Fibroblast of mammary gland (primary cell): ENCODE measurements around the gene RFTN1.

Experiments used
- DNase-seq: peaks from one replicate; pipeline ENCODE4 v3.0.0-alpha.2; 2010; ENCODE audit warnings: low read depth
- H3K4me3 ChIP-seq: 2 replicates; pipeline ENCODE4 v1.5.1; 2011; ENCODE audit warnings: low read depth, mild to moderate bottlenecking, low read length, moderate library complexity; ENCODE audit not compliant: control insufficient read depth
- TF ChIP-seq, protein P1 (sequence below): conservative IDR thresholded peaks from 2 replicates; pipeline ENCODE4 v1.5.1; 2011; ENCODE audit warnings: low read depth, low read length, inconsistent platforms; ENCODE audit not compliant: control insufficient read depth, insufficient read depth

Gene RFTN1

DNA sequence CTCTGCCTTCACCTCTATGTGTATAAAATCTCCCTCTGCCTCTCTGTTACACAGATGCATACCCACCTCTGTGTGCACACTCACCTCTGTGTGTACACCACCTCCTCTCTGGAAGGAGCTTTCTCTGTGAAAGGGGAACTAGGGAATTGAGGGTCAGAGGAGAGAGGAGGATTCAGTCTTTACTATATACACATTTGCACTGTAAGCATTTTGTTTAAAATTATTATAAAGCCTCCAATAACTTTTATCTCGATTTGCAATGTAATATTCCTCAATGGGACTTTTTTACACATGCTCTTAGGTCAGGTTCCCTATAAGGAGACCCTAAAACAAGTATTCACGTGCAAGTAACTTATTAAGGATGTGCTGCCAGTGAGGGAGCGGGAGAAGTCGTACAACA is 166.0 kb downstream of the RFTN1 start:
- DNase-seq, result no peak
- no peak overlapping the region for H3K4me3 ChIP-seq
- TF ChIP-seq, protein P1, sequence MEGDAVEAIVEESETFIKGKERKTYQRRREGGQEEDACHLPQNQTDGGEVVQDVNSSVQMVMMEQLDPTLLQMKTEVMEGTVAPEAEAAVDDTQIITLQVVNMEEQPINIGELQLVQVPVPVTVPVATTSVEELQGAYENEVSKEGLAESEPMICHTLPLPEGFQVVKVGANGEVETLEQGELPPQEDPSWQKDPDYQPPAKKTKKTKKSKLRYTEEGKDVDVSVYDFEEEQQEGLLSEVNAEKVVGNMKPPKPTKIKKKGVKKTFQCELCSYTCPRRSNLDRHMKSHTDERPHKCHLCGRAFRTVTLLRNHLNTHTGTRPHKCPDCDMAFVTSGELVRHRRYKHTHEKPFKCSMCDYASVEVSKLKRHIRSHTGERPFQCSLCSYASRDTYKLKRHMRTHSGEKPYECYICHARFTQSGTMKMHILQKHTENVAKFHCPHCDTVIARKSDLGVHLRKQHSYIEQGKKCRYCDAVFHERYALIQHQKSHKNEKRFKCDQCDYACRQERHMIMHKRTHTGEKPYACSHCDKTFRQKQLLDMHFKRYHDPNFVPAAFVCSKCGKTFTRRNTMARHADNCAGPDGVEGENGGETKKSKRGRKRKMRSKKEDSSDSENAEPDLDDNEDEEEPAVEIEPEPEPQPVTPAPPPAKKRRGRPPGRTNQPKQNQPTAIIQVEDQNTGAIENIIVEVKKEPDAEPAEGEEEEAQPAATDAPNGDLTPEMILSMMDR, result no peak

GRCh38 chr3:16346413-16347081 is 167.0 kb downstream of the RFTN1 start:
- TF ChIP-seq, protein P1, result no peak
- no peak for DNase-seq
- H3K4me3 ChIP-seq, result no peak overlapping the region

DNA sequence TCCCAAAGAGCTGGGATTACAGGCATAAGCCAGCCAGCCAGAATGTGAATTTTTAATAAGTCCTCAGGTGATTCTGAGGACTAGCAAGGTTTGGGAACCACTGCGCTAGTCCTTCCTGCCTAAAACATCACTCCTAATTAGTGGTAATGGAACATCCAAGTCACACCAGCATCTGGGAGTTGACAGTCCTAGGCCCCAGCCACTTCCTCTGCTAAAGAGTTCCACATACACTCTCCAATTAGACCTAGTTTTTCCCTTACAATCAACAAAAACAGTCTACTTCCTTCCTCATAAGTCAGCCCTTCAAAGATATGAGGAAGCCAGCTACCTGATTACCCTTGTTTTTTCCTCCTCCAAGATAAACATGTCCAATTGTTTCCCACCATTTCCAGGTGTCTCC is 170.4 kb downstream of the RFTN1 start:
- no peak overlapping the region for H3K4me3 ChIP-seq
- TF ChIP-seq, protein P1, result no peak
- no peak for DNase-seq

- DNase-seq, result peak; percentile 98
- H3K4me3 ChIP-seq, result no peak overlapping the region
- TF ChIP-seq, protein P1, result no peak
These were observed 174.5 kb downstream of the RFTN1 start for GRCh38 chr3:16338999-16339398.

GRCh38 chr3:16337856-16338540 is 175.5 kb downstream of the RFTN1 start:
- TF ChIP-seq, protein P1, result no peak
- DNase-seq, result no peak
- no peak overlapping the region for H3K4me3 ChIP-seq

GRCh38 chr3:16336825-16337224 is 176.7 kb downstream of the RFTN1 start:
- H3K4me3 ChIP-seq, result no peak overlapping the region
- TF ChIP-seq, protein P1, result no peak
- DNase-seq, result no peak
